Measurements from ENCODE around the gene POLR1E. TPM values are rescaled to one million over a fixed set of nuclear protein-coding genes. Genes with fewer than 3 reads are reported as not detected.
A peak's percentile ranks its signal among the peaks of the same experiment; 100 is the strongest.
"Not testable (repeated sequence)": the region's sequence is repeated elsewhere in the genome, so short reads cannot be mapped to it uniquely, and the experiment has no call there.

Gene POLR1E
- total and polyA plus RNA-seq, 9 of the 15 experiments (the other 6 are each of a cell fraction or from before 2014, with no cell fraction given), result 18.9 to 102 (median 74.4) TPM

DNA sequence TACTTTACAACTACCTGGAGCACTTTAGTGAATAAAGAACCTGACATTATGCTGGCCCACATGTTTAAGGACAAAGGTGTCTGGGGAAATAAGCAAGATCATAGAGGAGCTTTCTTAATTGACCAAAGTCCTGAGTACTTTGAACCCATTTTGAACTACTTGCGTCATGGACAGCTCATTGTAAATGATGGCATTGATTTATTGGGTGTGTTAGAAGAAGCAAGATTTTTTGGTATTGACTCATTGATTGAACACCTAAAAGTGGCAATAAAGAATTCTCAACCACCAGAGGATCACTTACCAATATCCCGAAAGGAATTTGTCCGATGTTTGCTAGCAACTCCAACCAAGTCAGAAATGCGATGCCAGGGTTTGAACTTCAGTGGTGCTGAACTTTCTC lies 8.3 kb upstream of the POLR1E start:
- H3K79me2 ChIP-seq (ENCODE audit: control insufficient read depth, insufficient read depth, low read length); DNase-seq (ENCODE audit: extremely low read depth in 1 of 4, low spot score in 3 of 4); H2AFZ ChIP-seq (ENCODE audit: low read depth, low read length); H3K27ac ChIP-seq (ENCODE audit: extremely low read depth, low read depth, low read length); CTCF ChIA-PET (ENCODE audit: low intra/inter-chr PET ratio); H3K36me3 ChIP-seq (ENCODE audit: control insufficient read depth, insufficient read depth, low read length); H4K20me1 ChIP-seq (replicated peaks; ENCODE audit: control insufficient read depth, insufficient read depth, low read length); BruUV-seq (replicated peaks); ATAC-seq; H3K9ac ChIP-seq (ENCODE audit: insufficient read depth in 1 of 2, low read depth in 2 of 2, low read length in 2 of 2); H3K4me3 ChIP-seq; H3K9me1 ChIP-seq (ENCODE audit: control insufficient read depth, insufficient read depth, low read length); H3K4me2 ChIP-seq (ENCODE audit: insufficient read depth, low read length); H3K4me1 ChIP-seq (replicated peaks in 1 of 2; ENCODE audit: control insufficient read depth in 2 of 2, insufficient read depth in 2 of 2, low read length in 2 of 2); intact Hi-C loops (cut with micrococcal nuclease); FAIRE-seq; H3K27me3 ChIP-seq (ENCODE audit: control insufficient read depth in 2 of 2, insufficient read depth in 2 of 2, low read length in 2 of 2); H3K9me3 ChIP-seq (replicated peaks; ENCODE audit: control insufficient read depth, insufficient read depth, low read depth, low read length): not testable (repeated sequence)
- 31% methylated on average over 4 of the region's 4 CpGs for WGBS (ENCODE audit: insufficient coverage, low coverage, missing lambda C conversion rate)
- POLR2A ChIA-PET, result interaction anchor here (0.7 kb wide), 1 partner anchor 1211 kb away, joined by 3 read pairs; no protein-coding TSS in a partner anchor
- in situ Hi-C loops (cut with MboI), result loop anchor here (25.0 kb wide), 1 partner anchor 885 kb away; no protein-coding TSS in a partner anchor

DNA sequence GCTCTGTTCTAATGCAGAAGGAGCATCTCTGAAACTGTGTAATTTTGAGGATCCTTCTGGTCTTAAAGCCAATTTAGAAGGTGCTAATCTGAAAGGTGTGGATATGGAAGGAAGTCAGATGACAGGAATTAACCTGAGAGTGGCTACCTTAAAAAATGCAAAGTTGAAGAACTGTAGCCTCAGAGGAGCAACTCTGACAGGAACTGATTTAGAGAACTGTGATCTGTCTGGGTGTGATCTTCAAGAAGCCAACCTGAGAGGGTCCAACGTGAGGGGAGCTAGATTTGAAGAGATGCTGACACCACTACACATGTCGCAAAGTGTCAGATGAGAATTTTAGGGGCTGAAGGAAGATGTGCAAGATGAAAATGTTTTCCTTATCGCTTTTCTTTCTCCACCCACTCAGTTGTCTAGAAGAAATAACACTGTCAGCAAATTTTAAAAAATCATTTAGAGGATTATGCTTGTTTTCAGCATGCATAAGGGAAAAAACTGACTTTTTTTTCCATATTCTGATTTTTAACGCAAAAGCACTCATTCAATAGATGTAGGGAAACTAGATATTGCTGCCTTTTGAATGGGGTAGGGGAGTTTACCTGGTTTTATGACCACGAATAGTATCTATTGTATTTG lies 7.6 kb upstream of the POLR1E start:
- H3K9ac ChIP-seq (ENCODE audit: insufficient read depth in 1 of 2, low read depth in 2 of 2, low read length in 2 of 2); H2AFZ ChIP-seq (ENCODE audit: low read depth, low read length); H3K36me3 ChIP-seq (ENCODE audit: control insufficient read depth, insufficient read depth, low read length); H4K20me1 ChIP-seq (replicated peaks; ENCODE audit: control insufficient read depth, insufficient read depth, low read length); H3K4me2 ChIP-seq (ENCODE audit: insufficient read depth, low read length); H3K9me3 ChIP-seq (replicated peaks; ENCODE audit: control insufficient read depth, insufficient read depth, low read depth, low read length); H3K4me3 ChIP-seq; H3K4me1 ChIP-seq (replicated peaks in 1 of 2; ENCODE audit: control insufficient read depth in 2 of 2, insufficient read depth in 2 of 2, low read length in 2 of 2); H3K27me3 ChIP-seq (ENCODE audit: control insufficient read depth in 2 of 2, insufficient read depth in 2 of 2, low read length in 2 of 2); H3K9me1 ChIP-seq (ENCODE audit: control insufficient read depth, insufficient read depth, low read length); POLR2A ChIA-PET; CTCF ChIA-PET (ENCODE audit: low intra/inter-chr PET ratio); BruUV-seq (replicated peaks); intact Hi-C loops (cut with micrococcal nuclease); FAIRE-seq; DNase-seq (ENCODE audit: extremely low read depth in 1 of 4, low spot score in 3 of 4); H3K27ac ChIP-seq (ENCODE audit: extremely low read depth, low read depth, low read length); H3K79me2 ChIP-seq (ENCODE audit: control insufficient read depth, insufficient read depth, low read length); ATAC-seq: not testable (repeated sequence)
- in situ Hi-C loops (cut with MboI), result loop anchor here (25.0 kb wide), 1 partner anchor 884 kb away; no protein-coding TSS in a partner anchor
- WGBS (ENCODE audit: insufficient coverage, low coverage, missing lambda C conversion rate), result 3% methylated on average over 5 of the region's 5 CpGs
- TF ChIP-seq MAFF (IDR thresholded peaks at IDR 0.05; ENCODE audit: low read length) (peak; percentile 95), MAFK (IDR thresholded peaks at IDR 0.05; ENCODE audit: low read length) (peak; percentile 94), MAFG (tag; conservative IDR thresholded peaks at IDR 0.05) (peak; percentile 93), C11orf30 (IDR thresholded peaks at IDR 0.05; ENCODE audit: low read depth) (peak; percentile 91), ZNF316 (IDR thresholded peaks at IDR 0.05) (peak; percentile 96)

Data from K562 (cell line).